H1 (cell line): ENCODE data around the gene PLXDC2. TPM values are rescaled to one million over a fixed set of nuclear protein-coding genes. Genes with fewer than 3 reads are reported as not detected.

Source experiments
- CTCF ChIA-PET: fragments of 300-600 bp; sonication (Branson Sonifier 250); formaldehyde crosslinking; loops from one replicate; lab custom pipeline; 2021; ENCODE audit not compliant: partially characterized antibody; lab: Charles Lee
- POLR2A ChIA-PET: fragments of 300-600 bp; sonication (Branson Sonifier 250); formaldehyde crosslinking; loops from one replicate; lab custom pipeline; 2021; ENCODE audit warnings: inconsistent platforms; ENCODE audit not compliant: partially characterized antibody; lab: Charles Lee
- DNase-seq, 2 experiments: peaks; one replicate each; pipeline versions ENCODE4 v3.0.0 to v3.0.0-alpha.2; 2010 to 2022; ENCODE audit warnings: low spot score in 2 of 2, low read depth in 1 of 2, mixed read lengths in 1 of 2
- FAIRE-seq: peaks from 2 replicates; lab custom pipeline; 2011; peaks lifted over from hg19 to GRCh38; lab: Jason Lieb, UNC
- H2AFZ ChIP-seq: 2 replicates; pipeline ENCODE4 v1.8.1; 2012; ENCODE audit warnings: low read length, inconsistent platforms
- H2AK5ac ChIP-seq: 2 replicates; pipeline ENCODE4 v1.6.1; 2013; ENCODE audit warnings: low read depth, low read length
- H2BK120ac ChIP-seq: replicated peaks from 2 replicates; pipeline ENCODE3; 2013; ENCODE audit warnings: low read depth, low read length, inconsistent platforms
- H2BK12ac ChIP-seq: 2 replicates; pipeline ENCODE4 v1.6.1; 2013; ENCODE audit warnings: low read depth, low read length
- H2BK15ac ChIP-seq: 2 replicates; pipeline ENCODE4 v1.6.1; 2013; ENCODE audit warnings: low read length
- H2BK20ac ChIP-seq: 2 replicates; pipeline ENCODE4 v1.6.1; 2013; ENCODE audit warnings: low read length
- H2BK5ac ChIP-seq: 2 replicates; pipeline ENCODE4 v1.6.1; 2013; ENCODE audit warnings: low read depth, low read length
- H3K14ac ChIP-seq: 2 replicates; pipeline ENCODE4 v1.6.1; 2013; ENCODE audit warnings: inconsistent platforms; ENCODE audit not compliant: insufficient read length
- H3K18ac ChIP-seq: 2 replicates; pipeline ENCODE4 v1.6.1; 2013; ENCODE audit warnings: low read length; ENCODE audit errors: extremely low read depth
- H3K23ac ChIP-seq: 2 replicates; pipeline ENCODE4 v1.6.1; 2013; ENCODE audit warnings: inconsistent platforms; ENCODE audit not compliant: insufficient read length
- H3K23me2 ChIP-seq: 2 replicates; pipeline ENCODE4 v1.6.1; 2013; ENCODE audit warnings: low read depth, low read length
- H3K27ac ChIP-seq: 2 replicates; pipeline ENCODE4 v1.6.1; 2011; ENCODE audit warnings: low read depth, low read length, inconsistent platforms
- H3K27me3 ChIP-seq, 4 experiments: replicated peaks in 1 of 4; 1 replicate in 1 of 4; 2 replicates in 3 of 4; pipeline versions ENCODE4 v1.6.1 to v1.8.1; 2011 to 2013; ENCODE audit warnings: low read length in 3 of 4, mild to moderate bottlenecking in 3 of 4, inconsistent platforms in 2 of 4, mixed read lengths in 2 of 4, moderate library complexity in 1 of 4; ENCODE audit not compliant: control insufficient read depth in 3 of 4, insufficient read depth in 3 of 4; ENCODE audit errors: extremely low read depth in 1 of 4
- H3K36me3 ChIP-seq, 4 experiments: 2 replicates each; pipeline versions ENCODE4 v1.6.1 to v1.8.1; 2011 to 2013; ENCODE audit warnings: mild to moderate bottlenecking in 4 of 4, low read length in 3 of 4, moderate library complexity in 2 of 4, control low read depth in 1 of 4, inconsistent platforms in 1 of 4; ENCODE audit not compliant: insufficient read depth in 4 of 4, control insufficient read depth in 2 of 4
- H3K4ac ChIP-seq: replicated peaks from 2 replicates; pipeline ENCODE3; 2013; ENCODE audit warnings: low read length, low read depth, mixed read lengths, inconsistent platforms; ENCODE audit not compliant: insufficient read length
- H3K4me1 ChIP-seq, 4 experiments: replicated peaks in 1 of 4; 1 replicate in 1 of 4; 2 replicates in 3 of 4; pipeline versions ENCODE4 v1.6.1 to v1.8.1; 2011 to 2013; ENCODE audit warnings: low read length in 3 of 4, inconsistent platforms in 2 of 4, mixed read lengths in 1 of 4; ENCODE audit not compliant: insufficient read depth in 4 of 4, control insufficient read depth in 3 of 4
- H3K4me2 ChIP-seq, 2 experiments: 2 replicates each; pipeline versions ENCODE4 v1.6.1 to v1.8.1; 2011 to 2013; ENCODE audit warnings: low read depth in 2 of 2, low read length in 2 of 2, control low read depth in 1 of 2, inconsistent platforms in 1 of 2, mild to moderate bottlenecking in 1 of 2; ENCODE audit not compliant: insufficient read depth in 1 of 2
- H3K4me3 ChIP-seq, 4 experiments: fragments of 200-600, 300-600 bp in 1 of 4; sonication (generic), shearing (Covaris generic), sonication (Bioruptor Twin) in 1 of 4; 2 replicates each; pipeline versions ENCODE4 v1.5.1 to v1.8.1; 2011 to 2016; ENCODE audit warnings: low read length in 4 of 4, low read depth in 3 of 4, control low read depth in 2 of 4, inconsistent platforms in 2 of 4, mild to moderate bottlenecking in 2 of 4, mixed read lengths in 1 of 4, moderate library complexity in 1 of 4; ENCODE audit not compliant: insufficient read depth in 2 of 4; ENCODE audit errors: extremely low read depth in 1 of 4
- H3K56ac ChIP-seq: replicated peaks from 2 replicates; pipeline ENCODE3; 2013; ENCODE audit warnings: low read depth, mild to moderate bottlenecking, mixed read lengths, low read length, inconsistent platforms; ENCODE audit not compliant: insufficient read length
- H3K79me1 ChIP-seq: 2 replicates; pipeline ENCODE4 v1.6.1; 2013; ENCODE audit warnings: low read depth, low read length, control low read depth
- H3K79me2 ChIP-seq, 2 experiments: 2 replicates each; pipeline versions ENCODE4 v1.6.1 to v1.8.1; 2012 to 2013; ENCODE audit warnings: low read length in 2 of 2, mild to moderate bottlenecking in 2 of 2, inconsistent platforms in 1 of 2; ENCODE audit not compliant: insufficient read depth in 2 of 2, control insufficient read depth in 1 of 2
- H3K9ac ChIP-seq, 4 experiments: replicated peaks in 1 of 4; 1 replicate in 1 of 4; 2 replicates in 3 of 4; pipeline versions ENCODE4 v1.6.1 to v1.8.1; 2011 to 2013; ENCODE audit warnings: low read depth in 3 of 4, low read length in 3 of 4, control low read depth in 2 of 4, mild to moderate bottlenecking in 2 of 4, moderate library complexity in 2 of 4, inconsistent platforms in 1 of 4; ENCODE audit errors: extremely low read depth in 1 of 4
- H3K9me3 ChIP-seq, 2 experiments: 2 replicates each; pipeline versions ENCODE4 v1.6.1 to v1.8.1; 2012 to 2013; ENCODE audit warnings: mild to moderate bottlenecking in 2 of 2, moderate library complexity in 2 of 2, control low read depth in 1 of 2, inconsistent platforms in 1 of 2, low read depth in 1 of 2, low read length in 1 of 2, mixed read lengths in 1 of 2; ENCODE audit not compliant: insufficient read depth in 2 of 2
- H4K20me1 ChIP-seq, 2 experiments: replicated peaks in 1 of 2; 2 replicates each; pipeline versions ENCODE3 to v1.8.1; 2011 to 2013; ENCODE audit warnings: inconsistent platforms in 2 of 2, low read length in 2 of 2, mild to moderate bottlenecking in 1 of 2; ENCODE audit not compliant: insufficient read depth in 2 of 2, control insufficient read depth in 1 of 2
- H4K5ac ChIP-seq: 2 replicates; pipeline ENCODE4 v1.6.1; 2013; ENCODE audit warnings: low read length, low read depth, mixed read lengths, inconsistent platforms; ENCODE audit not compliant: insufficient read length
- H4K8ac ChIP-seq: 2 replicates; pipeline ENCODE4 v1.8.0; 2013; ENCODE audit warnings: mild to moderate bottlenecking, moderate library complexity, low read length, inconsistent platforms; ENCODE audit not compliant: insufficient read depth; ENCODE audit errors: extremely low read depth
- H4K91ac ChIP-seq: replicated peaks from 2 replicates; pipeline ENCODE3; 2013; ENCODE audit warnings: low read length, mixed read lengths, inconsistent platforms; ENCODE audit not compliant: insufficient read length
- BACH1 ChIP-seq: IDR thresholded peaks from 2 replicates; pipeline ENCODE4 v1.6.1; 2012; ENCODE audit warnings: low read length, improper control_type of control experiment
- CBX8 ChIP-seq: fragments of 300-800, 300-1000 bp; sonication (generic); IDR thresholded peaks from 2 replicates; pipeline ENCODE4 v1.7.1; 2016; ENCODE audit warnings: low read depth, low read length, borderline replicate concordance
- CEBPB ChIP-seq: IDR thresholded peaks from 2 replicates; pipeline ENCODE4 v1.6.1; 2012; ENCODE audit warnings: low read depth, low read length
- CREB1 ChIP-seq: IDR thresholded peaks from 2 replicates; pipeline ENCODE4 v1.6.1; 2012; ENCODE audit warnings: inconsistent platforms
- EGR1 ChIP-seq: IDR thresholded peaks from 2 replicates; pipeline ENCODE4 v1.6.1; 2011; ENCODE audit warnings: low read depth, low read length, borderline replicate concordance
- FOSL1 ChIP-seq: IDR thresholded peaks from 2 replicates; pipeline ENCODE4 v1.6.1; 2011; ENCODE audit warnings: mild to moderate bottlenecking, low read depth, low read length, moderate library complexity; ENCODE audit not compliant: insufficient read depth
- NRF1 ChIP-seq: IDR thresholded peaks from 2 replicates; pipeline ENCODE4 v1.6.1; 2011; ENCODE audit warnings: mild to moderate bottlenecking, low read depth, low read length, improper control_type of control experiment
- RXRA ChIP-seq: IDR thresholded peaks from 2 replicates; pipeline ENCODE4 v1.6.1; 2011; ENCODE audit warnings: low read depth, mild to moderate bottlenecking, low read length, moderate library complexity; ENCODE audit not compliant: insufficient read depth
- SRF ChIP-seq: IDR thresholded peaks from 2 replicates; pipeline ENCODE4 v1.6.1; 2011; ENCODE audit warnings: mild to moderate bottlenecking, low read depth, low read length, moderate library complexity
- TAF1 ChIP-seq: IDR thresholded peaks from 2 replicates; pipeline ENCODE4 v1.6.1; 2011; ENCODE audit warnings: mild to moderate bottlenecking, low read depth, low read length
- TBP ChIP-seq: IDR thresholded peaks from 2 replicates; pipeline ENCODE4 v1.6.1; 2011; ENCODE audit warnings: low read depth, low read length, improper control_type of control experiment
- WGBS, 2 experiments: shearing (Covaris generic) in 1 of 2; methylation state at CpG; one replicate each; pipeline versions ENCODE4 v1.1.6 to v1.1.7; 2013 to 2015; ENCODE audit warnings: low lambda C conversion rate in 2 of 2, mixed read lengths in 2 of 2, inconsistent platforms in 1 of 2, low coverage in 1 of 2, missing lambda C conversion rate in 1 of 2; ENCODE audit not compliant: insufficient replicate concordance in 2 of 2, insufficient coverage in 1 of 2, insufficient read length in 1 of 2; ENCODE audit errors: extremely low coverage in 1 of 2, missing lambda C conversion rate in 1 of 2; 5-methylcytosine and 5-hydroxymethylcytosine counted together
- polyA plus RNA-seq, 7 experiments: library from polyadenylated mRNA; depleted of rRNA in 3 of 7; stranded (reverse) in 5 of 7; unstranded in 2 of 7; fragments of >200 nt in 5 of 7; fragments of 200-250 nt in 2 of 7; gene quantifications; 1 replicate in 5 of 7; 2 replicates in 1 of 7; 4 replicates in 1 of 7; pipeline versions ENCODE4 v1.2.1 to v1.2.3, GENCODE V29; 2011 to 2013; ENCODE audit warnings: missing spikeins in 2 of 7, mixed read lengths in 2 of 7
- total RNA-seq: library from RNA; stranded (reverse); fragmentation: NEBNext Ultra II Directional; extraction: Animal tissue kit (Norgen Biotek cat#: 25700); gene quantifications from 2 replicates; pipeline ENCODE4 v1.2.1, GENCODE V29; 2021
- TF ChIP-seq, protein P1 (sequence below): IDR thresholded peaks from 2 replicates; pipeline ENCODE4 v1.6.1; 2012; ENCODE audit warnings: low read length, inconsistent platforms
- TF ChIP-seq, protein P2 (sequence below): IDR thresholded peaks from 2 replicates; pipeline ENCODE4 v1.6.1; 2011; ENCODE audit warnings: low read length, improper control_type of control experiment

Gene PLXDC2
- total and polyA plus RNA-seq, 2 of the 8 experiments (the other 6 are each of a cell fraction or from before 2014, with no cell fraction given) = 23.0 to 40.5 TPM

DNA sequence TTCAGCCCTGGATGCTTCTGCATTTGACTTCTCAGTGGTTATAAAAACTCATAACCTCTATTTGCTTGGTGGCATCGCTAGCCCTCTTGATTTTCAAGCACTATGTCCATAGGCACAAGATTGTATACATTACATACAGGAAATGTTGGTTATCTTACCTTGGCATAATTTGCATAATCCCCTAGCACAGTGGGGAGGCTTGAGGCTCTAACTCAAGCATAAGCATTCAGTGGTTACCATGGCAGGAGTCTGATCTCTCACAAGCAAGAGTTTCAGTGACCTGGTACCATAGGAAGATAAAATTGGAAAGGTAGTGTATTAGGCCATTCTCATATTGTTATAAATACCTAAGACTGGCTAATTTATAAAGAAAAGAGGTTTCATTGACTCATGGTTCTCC is 121.8 kb downstream of the PLXDC2 start:
- H3K27me3 ChIP-seq = no peaks in the 10 kb centered on the region
- no peak for DNase-seq
- H3K79me1 ChIP-seq = peaks cover 3% of the 10 kb centered on the region; the same call in 1 of the 2 replicates
- H3K18ac ChIP-seq = no peak overlapping the region
- no peak overlapping the region for H2AFZ ChIP-seq
- no peak overlapping the region for H2BK12ac ChIP-seq
- FAIRE-seq = no peak
- H2AK5ac ChIP-seq = no peak overlapping the region
- H3K23me2 ChIP-seq = no peaks in the 10 kb centered on the region
- H4K20me1 ChIP-seq = peaks cover 0 to 5% of the 10 kb centered on the region in 2 experiments
- H4K91ac ChIP-seq = no peak overlapping the region
- H3K23ac ChIP-seq = no peak overlapping the region
- no peak overlapping the region for H4K5ac ChIP-seq
- ChIA-PET CTCF (no interaction called here), POLR2A (no interaction called here)
- H3K4me1 ChIP-seq = peaks cover 0 to 10% (median 8%) of the 10 kb centered on the region in 4 experiments; a peak in 5 of 7 replicates
- H3K14ac ChIP-seq = no peak overlapping the region
- H2BK120ac ChIP-seq = no peak overlapping the region
- H2BK20ac ChIP-seq = no peak overlapping the region
- H3K9ac ChIP-seq = no peak overlapping the region
- H3K9me3 ChIP-seq = no peaks in the 10 kb centered on the region
- no peak overlapping the region for H3K4me3 ChIP-seq
- H2BK15ac ChIP-seq = no peak overlapping the region
- no peak overlapping the region for H2BK5ac ChIP-seq
- H3K27ac ChIP-seq = no peak overlapping the region
- H4K8ac ChIP-seq = no peak overlapping the region
- H3K4me2 ChIP-seq = no peak overlapping the region
- WGBS, 2 experiments = 86% methylated on average over 1 of the region's 1 CpG; no CpG with 5 or more reads in 1 of the 2 experiments
- no peaks in the 10 kb centered on the region for H3K36me3 ChIP-seq
- H3K56ac ChIP-seq = no peak overlapping the region
- no peak overlapping the region for H3K4ac ChIP-seq
- peaks cover 0 to 69% of the 10 kb centered on the region in 2 experiments; a peak in 3 of 4 replicates for H3K79me2 ChIP-seq
- TF ChIP-seq CEBPB = no peak
- no peak for TF ChIP-seq NRF1
- TF ChIP-seq FOSL1 = no peak
- no peak for TF ChIP-seq RXRA
- no peak for TF ChIP-seq BACH1
- TF ChIP-seq, protein P1, sequence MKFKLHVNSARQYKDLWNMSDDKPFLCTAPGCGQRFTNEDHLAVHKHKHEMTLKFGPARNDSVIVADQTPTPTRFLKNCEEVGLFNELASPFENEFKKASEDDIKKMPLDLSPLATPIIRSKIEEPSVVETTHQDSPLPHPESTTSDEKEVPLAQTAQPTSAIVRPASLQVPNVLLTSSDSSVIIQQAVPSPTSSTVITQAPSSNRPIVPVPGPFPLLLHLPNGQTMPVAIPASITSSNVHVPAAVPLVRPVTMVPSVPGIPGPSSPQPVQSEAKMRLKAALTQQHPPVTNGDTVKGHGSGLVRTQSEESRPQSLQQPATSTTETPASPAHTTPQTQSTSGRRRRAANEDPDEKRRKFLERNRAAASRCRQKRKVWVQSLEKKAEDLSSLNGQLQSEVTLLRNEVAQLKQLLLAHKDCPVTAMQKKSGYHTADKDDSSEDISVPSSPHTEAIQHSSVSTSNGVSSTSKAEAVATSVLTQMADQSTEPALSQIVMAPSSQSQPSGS = no peak
- no peak for TF ChIP-seq TAF1
- TF ChIP-seq, protein P2, sequence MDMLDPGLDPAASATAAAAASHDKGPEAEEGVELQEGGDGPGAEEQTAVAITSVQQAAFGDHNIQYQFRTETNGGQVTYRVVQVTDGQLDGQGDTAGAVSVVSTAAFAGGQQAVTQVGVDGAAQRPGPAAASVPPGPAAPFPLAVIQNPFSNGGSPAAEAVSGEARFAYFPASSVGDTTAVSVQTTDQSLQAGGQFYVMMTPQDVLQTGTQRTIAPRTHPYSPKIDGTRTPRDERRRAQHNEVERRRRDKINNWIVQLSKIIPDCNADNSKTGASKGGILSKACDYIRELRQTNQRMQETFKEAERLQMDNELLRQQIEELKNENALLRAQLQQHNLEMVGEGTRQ = no peak
- no peak for TF ChIP-seq TBP
- TF ChIP-seq SRF = no peak
- no peak for TF ChIP-seq CBX8
- TF ChIP-seq EGR1 = no peak
- no peak for TF ChIP-seq CREB1
